ENCODE results near the gene UCN3.

UCN3 gene

DNA sequence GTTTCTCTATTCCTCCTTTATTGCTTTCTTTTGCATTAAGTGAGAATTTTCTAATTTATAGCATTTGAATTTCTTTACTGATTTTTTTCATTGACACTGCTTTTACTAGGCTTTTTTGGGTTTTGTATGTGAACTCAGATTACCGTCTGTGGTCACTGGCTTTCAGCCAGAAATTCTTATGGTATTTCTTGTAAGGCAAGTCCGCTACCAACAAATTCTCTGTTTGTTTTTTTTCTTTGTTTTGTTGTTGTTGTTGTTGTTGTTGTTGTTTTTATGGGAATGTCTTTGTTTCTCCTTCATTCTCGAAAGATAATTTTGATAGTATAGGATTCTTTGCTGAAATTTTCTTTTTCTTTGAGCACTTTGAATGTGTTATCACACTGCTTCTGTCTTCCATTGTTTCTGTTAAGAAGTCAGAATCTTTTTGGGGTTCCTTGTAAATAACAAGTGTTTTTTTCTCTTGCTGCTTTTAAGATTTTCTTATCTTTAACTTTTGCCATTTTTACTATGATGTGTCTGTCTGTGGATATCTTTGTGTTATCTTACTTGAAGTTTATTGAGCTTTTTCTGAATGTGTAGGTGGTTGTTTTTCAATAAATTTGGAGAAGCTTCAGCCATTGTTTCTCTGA, 54.8 kb downstream of the UCN3 start:
- CTCF ChIA-PET: no interaction called here
- TF ChIP-seq ARNT (IDR thresholded peaks at IDR 0.05): no peak
- no peak for TF ChIP-seq ZNF384 (IDR thresholded peaks at IDR 0.05)
- no peak for TF ChIP-seq NFRKB (IDR thresholded peaks at IDR 0.05)
- no peak for TF ChIP-seq CTBP1 (IDR thresholded peaks at IDR 0.05; ENCODE audit: borderline replicate concordance)
- TF ChIP-seq BHLHE40 (IDR thresholded peaks at IDR 0.05; ENCODE audit: borderline replicate concordance): no peak
- no peak for TF ChIP-seq FOXA1 (IDR thresholded peaks at IDR 0.05)
- TF ChIP-seq ELF4 (IDR thresholded peaks at IDR 0.05): no peak
- TF ChIP-seq TARDBP (IDR thresholded peaks at IDR 0.05): no peak
- no peak for TF ChIP-seq FOXM1 (IDR thresholded peaks at IDR 0.05; ENCODE audit: borderline replicate concordance)
- TF ChIP-seq L3MBTL2 (conservative IDR thresholded peaks at IDR 0.05): no peak
- TF ChIP-seq LEF1 (IDR thresholded peaks at IDR 0.05; ENCODE audit: borderline replicate concordance): no peak
- POLR2A ChIA-PET: no interaction called here
- no peak for DNase-seq (ENCODE audit: extremely low spot score)

DNA sequence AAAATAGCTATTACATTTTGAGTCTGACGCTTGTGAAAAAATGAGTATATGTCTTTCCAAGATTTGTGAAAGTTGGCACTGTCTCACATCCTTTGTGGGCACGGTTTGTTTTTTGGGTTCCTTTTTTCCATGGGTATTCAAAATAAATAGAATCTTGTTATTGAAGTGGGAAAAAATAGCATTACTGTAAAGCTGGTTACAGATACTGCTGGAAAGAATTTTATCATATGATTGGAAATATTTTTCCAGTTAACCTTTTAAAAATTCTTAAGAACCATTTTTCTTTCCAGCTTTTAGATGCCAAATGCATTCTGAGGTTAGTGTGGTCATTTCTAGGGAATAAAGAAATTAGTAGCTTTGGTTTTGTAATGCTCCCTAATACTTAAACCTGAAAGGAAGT, 59.0 kb downstream of the UCN3 start:
- TF ChIP-seq ELF4 (IDR thresholded peaks at IDR 0.05): no peak
- TF ChIP-seq, protein P1, sequence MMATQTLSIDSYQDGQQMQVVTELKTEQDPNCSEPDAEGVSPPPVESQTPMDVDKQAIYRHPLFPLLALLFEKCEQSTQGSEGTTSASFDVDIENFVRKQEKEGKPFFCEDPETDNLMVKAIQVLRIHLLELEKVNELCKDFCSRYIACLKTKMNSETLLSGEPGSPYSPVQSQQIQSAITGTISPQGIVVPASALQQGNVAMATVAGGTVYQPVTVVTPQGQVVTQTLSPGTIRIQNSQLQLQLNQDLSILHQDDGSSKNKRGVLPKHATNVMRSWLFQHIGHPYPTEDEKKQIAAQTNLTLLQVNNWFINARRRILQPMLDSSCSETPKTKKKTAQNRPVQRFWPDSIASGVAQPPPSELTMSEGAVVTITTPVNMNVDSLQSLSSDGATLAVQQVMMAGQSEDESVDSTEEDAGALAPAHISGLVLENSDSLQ (IDR thresholded peaks at IDR 0.05): no peak
- TF ChIP-seq TARDBP (IDR thresholded peaks at IDR 0.05): no peak
- TF ChIP-seq HDGF (IDR thresholded peaks at IDR 0.05; ENCODE audit: borderline replicate concordance): no peak
- no peak for TF ChIP-seq BHLHE40 (IDR thresholded peaks at IDR 0.05; ENCODE audit: borderline replicate concordance)
- TF ChIP-seq SP1 (IDR thresholded peaks at IDR 0.05): no peak
- no peak for TF ChIP-seq FOXA1 (IDR thresholded peaks at IDR 0.05)
- TF ChIP-seq NFRKB (IDR thresholded peaks at IDR 0.05): no peak
- no peak for TF ChIP-seq ZNF384 (IDR thresholded peaks at IDR 0.05)
- TF ChIP-seq ARNT (IDR thresholded peaks at IDR 0.05): no peak
- TF ChIP-seq CTBP1 (IDR thresholded peaks at IDR 0.05; ENCODE audit: borderline replicate concordance): no peak
- TF ChIP-seq LEF1 (IDR thresholded peaks at IDR 0.05; ENCODE audit: borderline replicate concordance): no peak
- TF ChIP-seq FOXK2 (IDR thresholded peaks at IDR 0.05): no peak
- no peak for TF ChIP-seq L3MBTL2 (conservative IDR thresholded peaks at IDR 0.05)
- TF ChIP-seq FOXM1 (IDR thresholded peaks at IDR 0.05; ENCODE audit: borderline replicate concordance): no peak
- no peak for TF ChIP-seq SUZ12 (IDR thresholded peaks at IDR 0.05)
- DNase-seq (ENCODE audit: extremely low spot score): no peak
- POLR2A ChIA-PET: no interaction called here
- CTCF ChIA-PET: interaction anchor here (1.2 to 2.0 kb wide), 2 partner anchors 10 to 206 kb away, joined by 3 to 7 read pairs; no protein-coding TSS in a partner anchor

Data from HEK293T (cell line).